HG03558 (cell line): Measurements from ENCODE around the gene THOP1.
"Not testable (repeated sequence)": the region's sequence is repeated elsewhere in the genome, so short reads cannot be mapped to it uniquely, and the experiment has no call there.

Experiments
- ATAC-seq: cut with Tn5 transposase; IDR thresholded peaks from one replicate; pipeline ENCODE4 v1.9.1; 2021; ENCODE audit warnings: moderate number of reproducible peaks; ENCODE audit not compliant: unreplicated experiment; ENCODE audit errors: extremely low read depth

The THOP1 gene

DNA sequence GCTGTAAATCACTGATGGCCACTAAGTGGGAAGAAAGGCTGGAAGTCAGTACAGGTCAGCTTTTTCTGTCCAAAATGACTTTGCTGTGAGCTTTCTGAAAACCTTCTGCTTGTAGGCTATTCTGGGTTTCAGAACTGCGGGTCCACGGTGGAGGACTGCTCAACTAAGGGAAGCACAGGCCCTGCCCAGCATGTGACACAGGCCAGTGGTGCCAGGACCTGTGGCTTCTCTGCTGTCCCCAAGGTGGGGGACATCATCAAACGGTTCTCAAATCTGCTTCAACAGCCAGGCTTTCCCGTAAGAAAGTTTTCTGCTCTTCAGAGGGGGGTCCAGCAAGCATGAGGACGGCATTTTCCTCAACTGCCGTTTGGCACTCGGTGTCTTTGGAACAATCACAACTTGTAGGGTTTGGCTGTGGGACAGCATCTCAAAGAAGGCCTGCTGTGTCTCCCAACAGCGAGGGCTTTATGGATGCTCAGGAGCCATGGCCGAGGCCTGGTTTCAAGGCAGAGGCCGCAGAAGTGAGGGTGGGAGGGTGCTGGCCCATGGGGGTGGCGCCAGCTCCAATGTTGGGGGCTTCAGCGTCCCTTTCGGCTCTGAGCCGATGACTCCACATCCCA lies 6.1 kb upstream of the THOP1 start:
- no peak for ATAC-seq

DNA sequence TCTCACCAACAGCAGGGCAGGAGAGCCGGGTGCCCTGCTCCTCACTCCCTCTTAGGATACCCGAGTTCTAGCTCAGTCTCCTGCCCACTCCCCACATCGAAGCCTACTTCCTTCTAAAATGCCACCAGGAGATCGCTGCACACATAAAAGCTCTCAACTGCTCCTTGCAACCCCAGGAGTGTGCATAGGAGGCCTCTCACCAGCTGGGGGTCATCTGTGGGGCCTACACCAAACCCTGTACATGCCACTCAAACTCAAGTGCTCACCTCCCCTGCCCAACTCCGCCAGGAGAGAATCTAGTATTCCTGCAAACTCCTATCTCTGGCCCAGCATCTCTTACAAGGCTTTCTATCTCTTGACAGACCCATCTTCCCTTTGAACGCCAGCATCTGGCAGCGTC lies 5.0 kb upstream of the THOP1 start:
- ATAC-seq: no peak

DNA sequence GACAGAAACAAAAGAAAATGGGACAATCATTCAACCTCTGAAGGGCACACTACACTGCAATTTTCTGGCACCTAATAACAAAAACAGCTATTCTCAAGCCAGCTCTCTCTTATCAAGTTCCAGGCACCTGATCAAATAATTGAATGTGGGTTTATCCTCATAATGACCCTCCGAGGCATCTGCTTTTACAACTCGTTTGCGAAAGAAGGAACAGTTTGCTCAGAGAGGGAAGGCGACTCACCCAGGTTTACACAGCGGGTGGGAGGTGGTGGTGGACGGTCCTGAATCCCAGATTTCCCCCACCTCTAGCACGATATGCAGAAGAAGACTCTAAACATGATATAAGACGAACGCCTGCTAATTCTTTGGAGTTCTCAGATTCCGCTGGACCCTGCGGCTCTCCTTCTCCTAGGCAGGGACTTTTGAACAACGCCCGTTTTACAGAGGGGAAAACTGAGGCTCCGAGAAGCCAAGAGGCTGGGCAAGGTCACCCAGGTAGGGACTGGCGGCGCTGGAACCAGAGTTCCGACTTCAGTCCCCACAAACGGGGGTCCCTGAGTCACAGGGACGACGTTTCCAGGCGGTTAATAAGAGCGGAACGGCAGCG lies 2.9 kb upstream of the THOP1 start:
- ATAC-seq: no peak

DNA sequence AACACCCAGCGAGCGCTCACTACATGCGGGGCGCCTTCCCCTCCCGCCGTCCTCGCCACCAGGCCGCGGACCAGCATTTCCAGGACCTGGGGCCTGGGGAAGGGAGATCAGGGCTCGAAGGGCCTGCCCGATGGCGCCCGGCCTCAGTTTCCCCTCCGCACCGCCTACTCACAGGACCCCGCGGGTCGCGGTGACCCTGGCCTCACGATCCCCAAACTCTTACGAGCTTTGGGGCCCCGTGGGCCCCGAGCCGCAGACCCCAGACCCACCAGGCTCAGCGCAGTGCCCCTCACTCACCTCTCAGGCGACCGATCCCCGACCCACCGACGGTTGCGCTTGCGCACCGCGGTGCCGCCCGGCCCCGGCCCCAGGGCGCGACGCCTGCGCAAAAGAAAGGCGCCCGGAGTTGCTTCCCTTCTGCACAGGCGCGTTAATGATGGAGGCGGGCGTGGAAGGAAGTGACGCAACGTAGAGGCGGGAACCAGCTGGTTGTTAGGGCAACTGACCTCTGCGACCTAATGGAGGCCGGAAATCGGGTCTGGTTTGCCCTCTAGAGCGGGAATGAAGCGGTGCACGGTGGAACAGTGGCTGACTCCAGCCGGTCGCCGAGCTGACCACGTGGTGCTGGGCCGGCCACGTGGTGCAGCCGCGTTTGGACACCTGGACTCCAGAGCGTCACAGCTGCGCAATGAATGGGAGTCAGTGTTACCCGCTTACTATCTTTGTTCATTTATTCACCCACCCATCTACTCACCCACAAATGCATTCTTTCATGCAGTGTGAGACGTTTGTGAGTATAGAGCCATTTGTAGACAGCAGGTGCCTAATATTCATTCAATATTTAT lies 2.1 kb upstream of the THOP1 start, which contains the start of gene SGTA:
SGTA (minus strand) TSS at position 338 of the 845 bp plus-strand sequence. CDS start 14,205 bp downstream, outside the sequence.
- peak; percentile 48 for ATAC-seq

DNA sequence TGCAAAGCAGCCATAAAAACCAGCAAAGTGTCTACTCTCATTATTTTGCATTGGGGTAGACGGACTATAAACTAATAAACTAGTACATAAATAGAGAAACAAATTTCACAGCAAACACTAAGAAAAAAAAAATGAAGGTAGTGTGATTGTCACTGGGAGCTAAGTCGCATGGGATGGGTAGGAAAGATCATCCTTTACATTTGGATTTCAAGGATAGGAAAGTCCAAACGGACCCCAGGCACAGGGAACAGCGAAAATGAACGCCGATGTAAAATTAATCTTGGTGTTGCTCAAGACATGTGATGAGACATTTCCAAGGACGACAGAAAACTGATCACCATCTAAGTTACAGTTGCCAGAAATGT lies 1.5 kb upstream of the THOP1 start:
- no peak for ATAC-seq

DNA sequence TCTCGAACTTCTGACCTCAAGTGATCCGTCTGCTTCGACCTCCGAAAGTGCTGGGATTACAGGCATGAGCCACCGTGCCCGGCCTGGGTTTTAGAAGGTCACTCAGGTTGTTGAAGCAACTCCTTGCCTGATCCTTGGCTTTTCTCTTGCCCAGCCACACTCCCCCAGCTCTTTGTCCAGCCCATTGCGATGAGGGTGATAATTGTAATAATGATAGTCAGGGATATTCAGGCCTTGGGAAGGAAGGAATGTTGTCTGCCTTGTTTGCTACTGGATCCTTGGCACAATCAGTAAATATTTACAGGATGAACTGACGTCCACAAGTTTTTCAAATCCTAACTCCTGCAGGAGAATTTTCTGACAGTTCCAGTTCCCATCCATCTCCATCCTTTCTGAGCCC lies 1.8 kb downstream of the THOP1 start:
- ATAC-seq: no peak

DNA sequence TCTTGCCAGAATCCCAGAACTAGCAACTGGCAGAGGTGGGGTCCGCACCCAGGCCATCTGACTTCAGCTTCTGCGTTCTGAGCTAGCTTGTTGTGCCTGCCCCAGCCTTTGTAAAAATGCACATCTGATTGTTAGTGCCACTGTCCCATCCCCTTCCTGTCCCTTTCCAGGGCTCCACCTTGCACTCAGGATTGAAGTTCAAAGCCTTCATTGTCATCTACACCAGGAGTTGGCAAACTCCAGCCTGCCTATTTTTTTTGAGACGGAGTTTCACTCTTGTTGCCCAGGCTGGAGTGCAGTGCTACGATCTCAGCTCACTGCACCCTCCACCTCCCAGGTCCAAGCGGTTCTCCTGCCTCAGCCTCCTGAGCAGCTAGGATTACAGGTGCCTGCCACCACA lies 2.9 kb downstream of the THOP1 start:
- no peak for ATAC-seq

DNA sequence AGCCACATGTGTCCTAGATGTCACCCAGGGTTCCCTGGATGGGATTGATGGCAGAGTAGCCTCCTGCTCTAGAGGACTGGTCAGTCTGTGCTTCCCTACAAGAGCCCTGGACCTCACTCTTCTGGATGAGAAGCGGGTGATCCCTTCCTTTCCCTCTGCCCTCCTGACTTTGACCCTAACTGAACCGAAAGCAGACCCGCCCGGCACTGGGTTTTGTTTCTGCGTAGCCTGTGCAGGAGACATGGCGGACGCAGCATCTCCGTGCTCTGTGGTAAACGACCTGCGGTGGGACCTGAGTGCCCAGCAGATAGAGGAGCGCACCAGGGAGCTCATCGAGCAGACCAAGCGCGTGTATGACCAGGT lies 4.9 kb downstream of the THOP1 start:
- ATAC-seq: no peak

DNA sequence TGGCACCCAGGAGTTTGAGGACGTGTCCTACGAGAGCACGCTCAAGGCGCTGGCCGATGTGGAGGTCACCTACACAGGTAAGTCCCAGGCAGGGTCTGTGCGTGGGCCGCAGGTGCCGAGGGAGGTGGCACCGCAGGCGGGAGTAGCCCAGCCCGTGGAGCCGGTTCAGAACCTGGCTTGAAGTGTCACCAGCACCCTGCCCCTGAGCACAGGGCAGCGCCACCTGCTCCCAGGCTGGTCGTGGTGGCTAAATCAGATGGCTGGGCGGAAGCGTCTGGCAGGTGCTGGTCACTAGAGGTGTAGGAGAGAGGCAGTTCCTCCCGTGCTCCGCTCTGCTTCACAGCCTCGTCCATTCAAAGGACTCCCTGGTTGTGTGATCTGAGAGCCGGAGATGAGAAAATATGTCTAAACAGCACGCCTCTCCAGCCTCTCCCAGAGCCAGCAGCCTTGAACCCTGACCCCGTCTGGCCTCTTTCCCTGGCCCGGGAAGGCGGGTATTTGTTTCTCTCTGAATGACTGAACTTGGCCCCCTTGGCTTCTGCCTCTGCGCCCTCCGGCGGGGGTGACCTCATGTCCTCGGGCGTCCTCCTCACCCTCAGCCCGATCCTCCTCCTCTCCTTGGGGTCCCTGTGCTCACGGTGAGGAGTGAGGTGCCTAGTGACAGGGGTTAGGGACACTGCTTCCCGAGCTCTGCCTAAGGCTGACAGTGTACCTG lies 5.4 kb downstream of the THOP1 start:
- ATAC-seq: no peak

DNA sequence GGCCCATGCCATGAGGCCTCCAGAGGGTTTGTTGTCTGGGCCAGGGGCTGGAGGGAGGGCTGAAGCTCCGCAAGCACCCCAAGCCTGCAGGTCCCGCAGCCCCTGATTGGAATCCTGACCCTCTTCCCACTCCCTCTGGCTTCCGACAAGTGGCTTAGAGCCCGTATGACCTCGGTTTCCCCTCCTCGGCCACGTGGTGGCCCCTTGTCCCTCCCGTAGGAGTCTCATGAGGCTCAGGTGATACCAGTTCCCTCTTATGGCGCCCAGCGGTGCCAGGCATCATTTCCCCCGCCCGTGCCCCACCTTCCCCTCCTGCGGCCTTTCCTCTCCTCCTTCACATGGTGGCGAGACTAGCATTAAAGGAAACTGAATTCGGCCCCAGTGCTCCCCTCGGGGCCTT lies 6.1 kb downstream of the THOP1 start:
- ATAC-seq: no peak

DNA sequence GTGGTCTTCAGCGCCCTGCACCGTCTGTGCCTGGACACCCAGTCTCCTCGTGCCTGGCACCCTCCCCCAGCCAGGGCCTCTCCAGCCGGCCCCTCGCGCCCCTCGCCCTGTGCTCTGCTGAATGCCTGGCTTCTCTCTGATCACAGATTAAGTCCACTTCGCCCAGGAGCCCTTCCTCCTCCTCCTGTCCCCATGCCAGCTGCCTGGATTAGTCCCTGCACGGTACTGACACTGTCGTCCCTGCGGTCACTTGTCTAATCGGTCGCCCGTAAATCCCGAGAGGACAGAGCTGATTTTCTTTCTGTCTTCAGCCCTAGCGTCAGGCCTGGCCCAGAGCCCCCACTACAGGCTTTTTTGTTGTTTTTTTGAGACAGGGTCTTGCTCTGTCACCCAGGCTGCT lies 6.6 kb downstream of the THOP1 start:
- no peak for ATAC-seq

DNA sequence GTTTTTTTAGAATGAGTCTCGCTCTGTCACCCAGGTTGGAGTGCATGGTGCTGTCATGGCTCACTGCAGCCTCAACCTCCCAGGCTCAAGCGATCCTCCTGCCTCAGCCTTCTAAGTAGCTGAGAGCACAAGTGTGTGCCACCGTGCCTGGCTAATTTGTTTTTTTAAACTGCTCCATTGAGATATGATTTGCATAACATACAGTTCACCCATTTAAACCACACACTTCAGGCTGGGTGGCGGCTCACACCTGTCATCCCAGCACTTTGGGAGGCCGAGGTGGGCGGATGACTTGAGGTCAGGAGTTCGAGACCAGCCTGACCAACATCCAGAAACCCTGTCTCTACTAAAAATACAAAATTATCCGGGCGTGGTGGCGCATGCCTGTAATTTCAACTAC lies 7.4 kb downstream of the THOP1 start:
- ATAC-seq: not testable (repeated sequence)

DNA sequence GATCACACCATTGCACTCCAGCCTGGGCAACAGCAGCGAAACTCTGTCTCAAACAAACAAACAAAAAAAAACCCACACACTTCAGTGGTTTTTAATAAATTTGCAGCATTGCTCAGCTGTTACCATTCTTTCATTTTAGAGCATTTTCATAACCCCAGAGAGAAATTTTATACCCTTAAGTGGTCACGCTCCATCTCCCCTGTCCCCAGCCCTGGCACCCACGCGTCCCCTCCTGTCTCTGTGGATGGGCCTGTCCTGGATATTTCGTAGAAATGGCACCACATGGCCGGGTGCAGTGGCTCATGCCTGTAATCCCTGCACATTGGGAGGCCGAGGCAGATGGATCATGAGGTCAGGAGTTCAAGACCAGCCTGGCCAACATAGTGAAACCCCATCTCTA lies 7.8 kb downstream of the THOP1 start:
- ATAC-seq: no peak

DNA sequence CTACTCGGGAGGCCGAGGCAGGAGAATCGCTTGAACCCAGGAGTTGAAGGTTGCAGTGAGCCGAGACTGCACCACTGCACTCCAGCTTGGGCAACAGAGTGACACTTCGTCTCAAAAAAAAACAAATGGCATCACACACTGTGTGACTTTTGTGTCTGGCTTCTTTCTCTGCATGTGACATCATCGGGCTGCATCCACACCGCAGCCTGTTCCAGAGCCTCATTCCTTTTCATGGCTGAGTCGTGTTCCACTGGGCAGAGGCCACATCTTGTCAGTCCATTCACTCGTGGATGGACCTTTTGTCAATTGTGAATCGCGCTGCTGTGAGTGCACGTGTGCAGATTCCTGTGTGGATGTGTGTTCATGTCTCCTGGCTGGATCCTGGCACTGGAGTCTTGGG lies 8.3 kb downstream of the THOP1 start:
- ATAC-seq: no peak

DNA sequence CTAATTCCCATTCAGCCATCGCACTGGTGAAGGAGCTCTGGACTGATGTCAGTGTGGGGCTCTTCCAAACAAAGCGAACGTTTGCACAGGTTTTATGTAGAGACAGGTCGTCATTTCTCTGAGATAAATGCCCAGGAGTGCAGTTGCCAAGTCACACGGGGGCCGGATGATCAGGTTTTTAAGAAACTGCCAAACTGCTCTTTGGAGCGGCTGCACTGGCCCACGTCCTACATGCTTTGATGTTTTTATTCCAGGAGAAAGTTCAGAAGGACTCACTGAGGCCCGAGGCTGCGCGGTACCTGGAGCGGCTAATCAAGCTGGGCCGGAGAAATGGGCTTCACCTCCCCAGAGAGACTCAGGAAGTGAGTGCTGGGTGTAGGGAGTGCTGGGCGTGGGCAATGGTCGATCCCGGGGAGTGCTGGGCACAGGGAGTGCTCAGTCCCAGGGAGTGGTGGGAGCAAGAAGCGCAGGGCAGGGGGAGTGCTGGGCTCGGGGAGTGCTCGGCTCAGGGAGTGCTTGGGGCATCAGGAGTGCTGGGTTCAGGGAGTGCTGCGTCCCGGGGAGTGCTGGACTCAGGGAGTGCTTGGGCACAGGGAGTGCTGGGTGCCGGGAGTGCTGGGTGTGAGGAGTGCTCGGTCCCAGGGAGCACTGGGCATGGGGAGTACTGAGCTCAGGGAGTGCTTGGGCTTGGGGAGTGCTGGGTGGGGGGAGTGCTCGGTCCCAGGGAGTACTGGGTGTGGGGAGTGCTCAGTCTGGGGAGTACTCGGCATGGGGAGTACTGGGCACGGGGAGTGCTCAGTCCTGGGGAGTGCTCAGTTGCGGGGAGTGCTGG lies 10.7 kb downstream of the THOP1 start:
- ATAC-seq: no peak

DNA sequence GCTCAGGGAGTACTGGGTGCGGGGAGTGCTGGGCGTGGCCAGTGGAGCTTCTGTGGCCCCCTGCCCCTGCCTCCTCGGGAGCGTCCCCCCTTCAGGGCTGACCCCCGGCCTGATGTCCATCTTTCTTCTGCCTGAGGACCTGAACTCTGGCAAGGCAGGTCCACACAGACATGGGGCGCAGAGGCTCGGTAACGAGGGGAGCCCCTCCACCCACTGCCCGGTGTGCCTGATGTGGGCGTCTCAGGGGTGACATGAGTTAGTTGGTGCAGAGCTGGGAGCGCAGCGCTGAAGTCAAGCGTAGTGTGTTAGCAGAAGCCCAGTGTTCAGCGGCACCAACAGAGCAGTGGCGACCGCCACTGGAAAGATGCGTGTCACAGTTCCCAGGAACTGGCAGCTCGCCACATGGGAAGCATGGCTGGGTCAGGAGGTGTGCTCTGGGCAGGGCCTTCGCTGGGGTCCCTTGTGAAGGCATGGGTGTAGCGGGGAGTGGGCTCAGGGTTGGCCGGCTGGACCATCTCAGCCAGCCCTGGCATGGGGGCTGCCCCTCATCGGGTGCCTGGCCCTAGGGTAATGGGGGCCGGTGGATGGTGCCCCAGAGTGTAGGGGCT lies 11.5 kb downstream of the THOP1 start:
- ATAC-seq: no peak

DNA sequence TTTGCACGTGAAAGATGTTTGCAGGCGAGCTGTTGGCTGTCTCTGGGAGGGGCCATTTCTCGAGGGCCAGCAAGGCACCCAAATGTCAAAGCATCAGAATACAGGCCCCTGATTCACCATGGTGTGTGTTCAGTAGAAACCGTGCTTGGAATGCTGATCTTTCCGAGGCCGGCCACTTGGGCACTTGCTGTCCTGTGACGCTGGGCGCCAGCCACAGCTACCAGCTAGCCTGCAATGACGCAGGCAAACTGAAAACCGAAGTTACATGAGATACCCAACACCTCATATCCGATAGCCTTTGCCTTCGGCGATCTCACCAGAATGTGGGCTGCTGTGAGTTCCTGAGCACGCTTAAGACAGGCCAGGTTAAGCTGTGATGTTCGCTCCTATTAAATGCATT lies 12.0 kb downstream of the THOP1 start:
- no peak for ATAC-seq

DNA sequence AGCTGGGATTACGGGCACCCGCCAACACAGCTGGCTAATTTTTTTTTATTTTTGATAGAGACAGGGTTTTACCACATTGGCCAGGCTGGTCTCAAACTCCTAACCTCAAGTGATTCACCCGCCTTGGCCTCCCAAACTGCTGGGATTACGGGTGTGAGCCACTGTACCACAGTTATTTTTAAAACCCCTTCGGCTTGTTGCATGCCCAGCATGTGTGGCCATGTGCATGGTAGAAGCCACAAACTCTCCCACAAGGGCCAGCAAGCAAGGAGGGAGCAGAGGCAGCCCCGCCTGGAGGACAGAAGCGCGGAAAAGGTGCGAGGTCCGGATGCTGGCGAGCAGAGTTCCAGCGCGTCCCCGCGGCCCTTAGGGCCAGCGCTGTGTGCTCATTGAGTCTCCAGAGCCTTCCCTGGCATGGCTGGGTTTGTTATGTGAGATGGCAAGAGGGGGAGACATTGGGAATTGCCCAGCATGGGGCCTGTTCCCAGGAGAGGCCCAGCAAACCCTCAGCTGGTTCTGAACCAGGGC lies 12.9 kb downstream of the THOP1 start:
- ATAC-seq: no peak

DNA sequence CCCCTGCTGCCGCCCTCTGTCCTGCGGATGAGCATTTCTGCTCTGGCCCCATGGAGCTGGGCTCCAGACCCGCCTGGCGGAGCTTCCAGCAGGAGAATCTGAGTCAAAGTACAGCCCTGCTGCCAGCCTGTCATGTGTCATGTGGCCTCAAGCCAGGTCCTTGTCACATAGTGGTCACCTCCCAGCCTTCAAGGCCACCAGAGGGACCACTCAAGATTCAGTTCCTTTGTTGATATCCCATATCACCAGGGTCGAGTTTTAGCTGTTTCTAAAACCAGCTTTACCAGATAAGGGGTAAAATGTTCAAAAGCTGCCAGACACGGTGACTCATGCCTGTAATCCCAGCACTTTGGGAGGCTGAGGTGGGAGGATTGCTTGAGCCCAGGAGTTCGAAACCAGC lies 13.4 kb downstream of the THOP1 start:
- no peak for ATAC-seq
